Measurements from ENCODE around the gene HES5. TPM values are rescaled to one million over a fixed set of nuclear protein-coding genes. Genes with fewer than 3 reads are reported as not detected.
"Not testable (repeated sequence)": the region's sequence is repeated elsewhere in the genome, so short reads cannot be mapped to it uniquely, and the experiment has no call there.

HES5 gene
- total RNA-seq, 1 donor: not detected

DNA sequence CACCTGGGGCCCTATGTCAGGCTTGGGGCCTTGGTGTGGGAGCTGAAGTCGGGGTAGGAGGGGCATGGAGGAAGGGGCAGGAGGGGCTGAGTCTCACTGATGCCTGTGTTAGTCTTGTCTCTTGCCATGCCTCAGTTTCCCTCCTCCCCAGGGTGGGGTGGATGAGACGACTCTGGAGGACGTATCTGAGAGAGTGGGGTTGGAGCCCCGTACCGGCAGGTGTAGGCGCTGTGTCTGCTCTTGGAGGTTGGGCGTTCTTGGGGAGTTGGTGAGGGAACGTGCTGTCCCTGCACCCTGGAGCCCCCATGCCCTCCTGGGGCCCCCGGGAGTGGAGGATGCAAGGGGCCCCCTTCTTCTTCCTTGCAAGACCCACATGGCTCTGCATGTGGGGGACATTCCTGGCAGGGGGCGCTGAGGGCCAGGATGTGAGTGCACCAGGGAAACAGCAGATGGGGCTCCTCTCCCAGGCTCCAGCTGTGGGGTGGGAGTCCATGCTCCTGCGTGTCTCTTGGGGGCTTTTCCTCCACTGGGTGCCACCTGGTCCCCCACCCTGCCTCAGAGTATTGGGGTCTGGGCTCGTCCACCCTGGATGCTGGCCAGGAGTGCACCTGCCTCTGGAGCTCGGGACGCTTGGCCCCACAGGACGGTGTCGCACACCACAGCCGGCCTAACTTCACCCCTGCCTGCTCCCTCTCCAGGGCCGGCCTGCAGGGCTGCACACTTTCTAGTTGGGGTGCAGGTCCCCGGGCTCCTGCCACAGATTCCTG lies 24.7 kb upstream of the HES5 start:
- peaks cover 6% of the 10 kb centered on the region for H3K4me1 ChIP-seq (ENCODE audit: insufficient read depth, low read length)
- peak; percentile 93 for DNase-seq (ENCODE audit: insufficient read length, low spot score, missing footprints)
- TF ChIP-seq, protein P1, sequence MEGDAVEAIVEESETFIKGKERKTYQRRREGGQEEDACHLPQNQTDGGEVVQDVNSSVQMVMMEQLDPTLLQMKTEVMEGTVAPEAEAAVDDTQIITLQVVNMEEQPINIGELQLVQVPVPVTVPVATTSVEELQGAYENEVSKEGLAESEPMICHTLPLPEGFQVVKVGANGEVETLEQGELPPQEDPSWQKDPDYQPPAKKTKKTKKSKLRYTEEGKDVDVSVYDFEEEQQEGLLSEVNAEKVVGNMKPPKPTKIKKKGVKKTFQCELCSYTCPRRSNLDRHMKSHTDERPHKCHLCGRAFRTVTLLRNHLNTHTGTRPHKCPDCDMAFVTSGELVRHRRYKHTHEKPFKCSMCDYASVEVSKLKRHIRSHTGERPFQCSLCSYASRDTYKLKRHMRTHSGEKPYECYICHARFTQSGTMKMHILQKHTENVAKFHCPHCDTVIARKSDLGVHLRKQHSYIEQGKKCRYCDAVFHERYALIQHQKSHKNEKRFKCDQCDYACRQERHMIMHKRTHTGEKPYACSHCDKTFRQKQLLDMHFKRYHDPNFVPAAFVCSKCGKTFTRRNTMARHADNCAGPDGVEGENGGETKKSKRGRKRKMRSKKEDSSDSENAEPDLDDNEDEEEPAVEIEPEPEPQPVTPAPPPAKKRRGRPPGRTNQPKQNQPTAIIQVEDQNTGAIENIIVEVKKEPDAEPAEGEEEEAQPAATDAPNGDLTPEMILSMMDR (IDR thresholded peaks at IDR 0.05; ENCODE audit: extremely low read depth, low read depth, low read length): peak; percentile 44
- H3K4me3 ChIP-seq (ENCODE audit: insufficient read depth, low read length): no peak overlapping the region
- peaks cover 3% of the 10 kb centered on the region for H3K79me2 ChIP-seq (ENCODE audit: insufficient read depth, low read length)
- no peak overlapping the region for H3K4me2 ChIP-seq (ENCODE audit: insufficient read depth, low read length)
- no peaks in the 10 kb centered on the region for H3K27me3 ChIP-seq (ENCODE audit: insufficient read depth, low read length)
- H3K36me3 ChIP-seq (ENCODE audit: insufficient read depth, low read length): no peaks in the 10 kb centered on the region
- no peak overlapping the region for H3K27ac ChIP-seq (ENCODE audit: low read depth, low read length)
- H3K9me3 ChIP-seq (ENCODE audit: low read depth, low read length): no peaks in the 10 kb centered on the region
- H2AFZ ChIP-seq (ENCODE audit: low read length): no peak overlapping the region
- H4K20me1 ChIP-seq (ENCODE audit: insufficient read depth, low read length): no peaks in the 10 kb centered on the region

DNA sequence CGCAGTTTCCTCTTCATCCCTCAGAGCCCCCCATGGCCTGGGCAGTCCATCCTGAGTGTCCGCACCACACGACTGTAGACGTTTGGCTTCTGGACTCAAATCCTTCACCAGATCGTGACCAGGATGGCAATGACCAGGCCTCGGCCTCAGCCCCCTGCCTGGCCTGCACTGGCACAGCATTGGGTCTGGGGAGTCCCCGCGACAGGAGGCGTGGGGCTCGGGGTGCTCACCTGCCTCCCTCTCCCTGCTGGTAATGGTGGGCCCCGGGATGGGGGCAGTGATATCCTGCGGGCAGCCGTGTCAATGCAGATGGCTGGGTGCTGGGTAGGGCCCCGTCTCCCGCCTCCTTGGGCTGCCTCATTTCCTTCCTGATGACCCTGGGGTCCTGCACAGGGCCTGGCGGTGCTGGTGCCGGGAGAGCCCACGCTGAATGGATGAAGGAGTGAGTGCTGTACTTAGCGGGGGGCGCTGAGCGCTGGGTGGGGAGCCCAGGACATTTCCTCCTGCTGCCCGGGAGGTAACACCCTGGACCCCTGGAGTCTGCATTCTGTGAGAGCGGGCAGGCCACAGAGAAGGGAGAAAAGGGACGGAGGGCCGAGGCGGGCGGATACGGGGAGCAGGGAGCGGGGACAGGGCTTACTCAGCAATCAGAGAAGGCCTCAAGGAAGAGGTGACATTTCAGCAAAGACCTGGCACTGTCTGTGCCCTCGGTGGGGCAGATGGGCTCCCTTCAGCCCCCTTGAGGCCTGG lies 24.0 kb upstream of the HES5 start:
- TF ChIP-seq, protein P1 (IDR thresholded peaks at IDR 0.05; ENCODE audit: extremely low read depth, low read depth, low read length): no peak
- H3K4me3 ChIP-seq (ENCODE audit: insufficient read depth, low read length): no peak overlapping the region
- peak; percentile 62 for DNase-seq (ENCODE audit: insufficient read length, low spot score, missing footprints)
- H3K4me1 ChIP-seq (ENCODE audit: insufficient read depth, low read length): peaks cover 7% of the 10 kb centered on the region
- no peaks in the 10 kb centered on the region for H4K20me1 ChIP-seq (ENCODE audit: insufficient read depth, low read length)
- no peak overlapping the region for H2AFZ ChIP-seq (ENCODE audit: low read length)
- peaks cover 3% of the 10 kb centered on the region for H3K79me2 ChIP-seq (ENCODE audit: insufficient read depth, low read length)
- no peak overlapping the region for H3K4me2 ChIP-seq (ENCODE audit: insufficient read depth, low read length)
- H3K36me3 ChIP-seq (ENCODE audit: insufficient read depth, low read length): no peaks in the 10 kb centered on the region
- no peak overlapping the region for H3K27ac ChIP-seq (ENCODE audit: low read depth, low read length)
- no peaks in the 10 kb centered on the region for H3K9me3 ChIP-seq (ENCODE audit: low read depth, low read length)
- no peaks in the 10 kb centered on the region for H3K27me3 ChIP-seq (ENCODE audit: insufficient read depth, low read length)

DNA sequence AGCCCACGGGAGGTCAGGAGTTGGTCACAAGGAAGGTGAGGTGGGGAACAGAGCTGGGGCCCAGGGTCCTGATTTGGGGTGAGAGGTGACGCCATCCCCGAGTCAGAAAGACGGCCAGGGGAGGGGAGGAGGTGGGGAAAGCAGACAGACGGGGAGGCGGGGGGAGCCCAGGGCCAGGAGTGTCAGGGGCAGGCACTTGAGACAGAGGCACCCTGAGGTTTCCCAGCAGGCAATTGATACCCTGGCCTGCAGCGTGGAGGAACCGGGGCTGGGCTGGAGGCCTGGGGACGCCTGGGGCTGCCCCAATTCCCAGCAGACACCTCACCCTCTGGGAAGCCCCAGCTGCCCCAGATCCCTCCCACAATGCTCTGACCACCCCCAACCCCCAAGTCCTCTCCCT lies 23.0 kb upstream of the HES5 start:
- H3K27ac ChIP-seq (ENCODE audit: low read depth, low read length); H4K20me1 ChIP-seq (ENCODE audit: insufficient read depth, low read length); H3K36me3 ChIP-seq (ENCODE audit: insufficient read depth, low read length); H3K79me2 ChIP-seq (ENCODE audit: insufficient read depth, low read length); H3K27me3 ChIP-seq (ENCODE audit: insufficient read depth, low read length); DNase-seq (ENCODE audit: insufficient read length, low spot score, missing footprints); H2AFZ ChIP-seq (ENCODE audit: low read length); H3K4me2 ChIP-seq (ENCODE audit: insufficient read depth, low read length); H3K4me3 ChIP-seq (ENCODE audit: insufficient read depth, low read length); H3K9me3 ChIP-seq (ENCODE audit: low read depth, low read length): not testable (repeated sequence)
- peaks cover 16% of the 10 kb centered on the region for H3K4me1 ChIP-seq (ENCODE audit: insufficient read depth, low read length)

DNA sequence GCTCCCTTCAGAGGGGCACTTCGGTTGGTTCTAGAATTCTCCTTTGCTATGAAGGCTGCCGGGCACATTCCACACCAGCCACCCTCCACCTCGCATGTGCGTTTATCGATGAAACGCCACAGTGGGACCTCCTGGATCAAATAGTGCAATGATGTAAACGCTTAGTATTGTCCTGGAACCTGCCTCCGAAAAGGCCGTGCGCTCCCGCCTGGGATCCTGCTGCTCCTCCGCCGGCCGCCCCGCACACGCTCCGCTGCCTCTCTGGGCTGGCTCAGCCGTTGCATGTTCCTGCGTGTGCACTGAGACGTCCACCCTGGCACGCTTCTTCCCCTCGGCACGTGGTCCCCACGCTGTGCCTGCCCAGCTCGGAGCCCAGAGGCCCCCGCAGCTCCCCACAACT lies 22.1 kb upstream of the HES5 start:
- H3K4me2 ChIP-seq (ENCODE audit: insufficient read depth, low read length): no peak overlapping the region
- no peaks in the 10 kb centered on the region for H4K20me1 ChIP-seq (ENCODE audit: insufficient read depth, low read length)
- no peak overlapping the region for H2AFZ ChIP-seq (ENCODE audit: low read length)
- TF ChIP-seq, protein P1 (IDR thresholded peaks at IDR 0.05; ENCODE audit: extremely low read depth, low read depth, low read length): no peak
- no peaks in the 10 kb centered on the region for H3K27me3 ChIP-seq (ENCODE audit: insufficient read depth, low read length)
- H3K36me3 ChIP-seq (ENCODE audit: insufficient read depth, low read length): no peaks in the 10 kb centered on the region
- H3K9me3 ChIP-seq (ENCODE audit: low read depth, low read length): no peaks in the 10 kb centered on the region
- H3K27ac ChIP-seq (ENCODE audit: low read depth, low read length): no peak overlapping the region
- H3K4me1 ChIP-seq (ENCODE audit: insufficient read depth, low read length): peaks cover 16% of the 10 kb centered on the region
- peaks cover 3% of the 10 kb centered on the region for H3K79me2 ChIP-seq (ENCODE audit: insufficient read depth, low read length)
- no peak overlapping the region for H3K4me3 ChIP-seq (ENCODE audit: insufficient read depth, low read length)
- peak; percentile 50 for DNase-seq (ENCODE audit: insufficient read length, low spot score, missing footprints)

DNA sequence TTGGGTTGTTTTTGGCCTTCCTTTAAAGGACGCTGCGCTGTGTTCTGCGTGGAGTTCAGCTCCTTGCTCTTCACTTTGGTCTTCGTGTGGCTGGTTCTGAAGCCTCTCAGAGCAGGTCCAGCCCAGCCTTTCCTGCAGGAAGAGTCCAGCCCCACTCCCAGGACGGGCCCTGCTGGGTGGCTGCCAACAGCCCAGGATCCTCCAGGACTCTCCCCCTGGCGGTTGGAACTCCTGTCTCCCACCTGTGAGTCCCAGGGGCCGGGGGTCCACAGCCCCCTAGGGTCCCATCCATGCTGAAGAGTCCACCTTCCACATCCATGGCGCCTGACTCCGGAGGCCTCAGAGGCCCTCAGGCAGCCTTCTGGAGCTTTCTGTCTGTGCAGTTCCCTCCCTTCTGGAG lies 21.5 kb upstream of the HES5 start:
- H2AFZ ChIP-seq (ENCODE audit: low read length); H3K27ac ChIP-seq (ENCODE audit: low read depth, low read length); H3K36me3 ChIP-seq (ENCODE audit: insufficient read depth, low read length); H3K4me3 ChIP-seq (ENCODE audit: insufficient read depth, low read length); H3K27me3 ChIP-seq (ENCODE audit: insufficient read depth, low read length); H3K9me3 ChIP-seq (ENCODE audit: low read depth, low read length); H3K4me2 ChIP-seq (ENCODE audit: insufficient read depth, low read length); H4K20me1 ChIP-seq (ENCODE audit: insufficient read depth, low read length); H3K79me2 ChIP-seq (ENCODE audit: insufficient read depth, low read length): not testable (repeated sequence)
- H3K4me1 ChIP-seq (ENCODE audit: insufficient read depth, low read length): peaks cover 21% of the 10 kb centered on the region
- DNase-seq (ENCODE audit: insufficient read length, low spot score, missing footprints): peak; percentile 36

DNA sequence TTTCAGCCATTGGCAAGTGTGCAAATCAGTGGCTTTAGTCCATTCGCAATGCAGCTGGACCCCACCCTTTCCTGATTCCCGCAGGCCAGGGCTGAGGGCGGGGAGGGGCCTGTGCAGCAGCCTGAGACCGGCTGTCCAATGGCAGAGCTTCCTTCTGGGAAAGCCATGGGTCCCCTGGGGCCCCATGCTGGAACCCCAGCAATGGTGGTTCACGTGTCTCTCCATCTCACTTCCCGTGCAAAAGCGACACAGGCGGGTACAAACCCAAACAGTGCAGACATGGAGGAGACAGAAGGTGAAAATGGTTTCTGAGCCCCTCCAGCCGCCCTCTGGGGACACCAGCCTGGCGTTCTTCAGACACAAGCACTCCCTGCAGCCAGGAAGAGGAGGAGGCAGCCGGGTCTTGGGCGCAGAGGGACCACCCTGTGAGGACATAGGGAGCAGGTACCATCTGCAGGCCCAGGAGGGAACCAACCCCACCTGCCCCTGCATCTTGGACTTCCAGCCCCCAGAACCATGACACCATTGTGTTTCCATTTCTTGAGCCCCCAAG lies 20.3 kb upstream of the HES5 start:
- H3K27ac ChIP-seq (ENCODE audit: low read depth, low read length): not testable (repeated sequence)

More for the DNA sequence above, 20.3 kb upstream of the HES5 start:
- not testable (repeated sequence) for H4K20me1 ChIP-seq (ENCODE audit: insufficient read depth, low read length); H3K27me3 ChIP-seq (ENCODE audit: insufficient read depth, low read length); H3K9me3 ChIP-seq (ENCODE audit: low read depth, low read length); H2AFZ ChIP-seq (ENCODE audit: low read length); H3K79me2 ChIP-seq (ENCODE audit: insufficient read depth, low read length); H3K4me2 ChIP-seq (ENCODE audit: insufficient read depth, low read length); H3K36me3 ChIP-seq (ENCODE audit: insufficient read depth, low read length); H3K4me3 ChIP-seq (ENCODE audit: insufficient read depth, low read length)
- H3K4me1 ChIP-seq (ENCODE audit: insufficient read depth, low read length): peaks cover 14% of the 10 kb centered on the region
- DNase-seq (ENCODE audit: insufficient read length, low spot score, missing footprints): peak; percentile 29

All from osteoblast (primary cell).